ENCODE results near the gene THEM5. TPM values are rescaled to one million over a fixed set of nuclear protein-coding genes. Genes with fewer than 3 reads are reported as not detected.
"Not testable (repeated sequence)": the region's sequence is repeated elsewhere in the genome, so short reads cannot be mapped to it uniquely, and the experiment has no call there.

THEM5 gene
- total RNA-seq: 8.4 TPM

GRCh38 chr1:151853411-151853943, at the start of gene THEM5:
THEM5 (minus strand) TSS chr1:151853712; CDS start chr1:151853565, 147 bp downstream.
- no peak for DNase-seq

- no peak for DNase-seq
These were observed 49.3 kb upstream of the THEM5 start for GRCh38 chr1:151902858-151903257.

GRCh38 chr1:151900804-151901203, 47.3 kb upstream of the THEM5 start:
- DNase-seq: not testable (repeated sequence)

GRCh38 chr1:151898519-151898991, 45.0 kb upstream of the THEM5 start:
- no peak for DNase-seq

- DNase-seq: no peak
These were observed 44.5 kb upstream of the THEM5 start for GRCh38 chr1:151897991-151898431.

GRCh38 chr1:151893176-151893924, 39.8 kb upstream of the THEM5 start:
- DNase-seq: no peak

- DNase-seq: no peak
These were observed 38.7 kb upstream of the THEM5 start for GRCh38 chr1:151892190-151892589.

- DNase-seq: no peak
These were observed 38.0 kb upstream of the THEM5 start for GRCh38 chr1:151891512-151891911.

- DNase-seq: no peak
These were observed 35.6 kb upstream of the THEM5 start for GRCh38 chr1:151888972-151889570.

GRCh38 chr1:151887028-151887427, 33.5 kb upstream of the THEM5 start:
- DNase-seq: no peak

GRCh38 chr1:151885479-151885878, 32.0 kb upstream of the THEM5 start:
- no peak for DNase-seq

- not testable (repeated sequence) for DNase-seq
These were observed 31.4 kb upstream of the THEM5 start for GRCh38 chr1:151884879-151885278.

GRCh38 chr1:151884445-151884844, 30.9 kb upstream of the THEM5 start:
- DNase-seq: not testable (repeated sequence)

- DNase-seq: not testable (repeated sequence)
These were observed 30.4 kb upstream of the THEM5 start for GRCh38 chr1:151883898-151884297.

- DNase-seq: not testable (repeated sequence)
These were observed 29.4 kb upstream of the THEM5 start for GRCh38 chr1:151882918-151883317.

GRCh38 chr1:151882466-151882865, 29.0 kb upstream of the THEM5 start:
- no peak for DNase-seq

GRCh38 chr1:151881479-151881878, 28.0 kb upstream of the THEM5 start:
- DNase-seq: no peak

GRCh38 chr1:151875419-151876097, 22.0 kb upstream of the THEM5 start:
- no peak for DNase-seq

- DNase-seq: not testable (repeated sequence)
These were observed 19.3 kb upstream of the THEM5 start for GRCh38 chr1:151872776-151873175.

GRCh38 chr1:151871284-151872030, 17.9 kb upstream of the THEM5 start:
- no peak for DNase-seq

- DNase-seq: no peak
These were observed 15.0 kb upstream of the THEM5 start for GRCh38 chr1:151868486-151868885.

GRCh38 chr1:151867765-151868411, 14.4 kb upstream of the THEM5 start:
- DNase-seq: no peak

Measured in skin of body (tissue), 2 donors.